Measurements from ENCODE around the gene ANKLE2.

Gene ANKLE2

GRCh38 chr12:132761921-132762583 is 420 bp upstream of the ANKLE2 start (continued):
- TF ChIP-seq ZBTB11 (tag by site-specific recombination; conservative IDR thresholded peaks at IDR 0.05; ENCODE audit: low read depth) (peak; percentile 30; the same call in 1 of the 2 replicates), ZNF704 (tag by site-specific recombination; IDR thresholded peaks at IDR 0.05) (no peak), ZNF10 (tag by site-specific recombination; IDR thresholded peaks at IDR 0.05) (peak; percentile 66; the same call in 1 of the 2 replicates), ZNF639 (tag by site-specific recombination; IDR thresholded peaks at IDR 0.05) (peak; percentile 51; the same call in 1 of the 2 replicates), ELK4 (IDR thresholded peaks at IDR 0.05; ENCODE audit: borderline replicate concordance, low read depth, low read length) (no peak), OVOL3 (tag by site-specific recombination; IDR thresholded peaks at IDR 0.05) (peak; percentile 64; the same call in 1 of the 2 replicates), ZNF184 (tag by site-specific recombination; IDR thresholded peaks at IDR 0.05) (peak; percentile 66; the same call in 1 of the 2 replicates), FEZF1 (tag by site-specific recombination; IDR thresholded peaks at IDR 0.05) (no peak), SP3 (tag by site-specific recombination; IDR thresholded peaks at IDR 0.05) (peak; percentile 40), ZFP3 (tag by site-specific recombination; IDR thresholded peaks at IDR 0.05; ENCODE audit: low read depth) (no peak), AEBP2 (tag by site-specific recombination; IDR thresholded peaks at IDR 0.05; ENCODE audit: borderline replicate concordance) (no peak), GLIS2 (tag by site-specific recombination; IDR thresholded peaks at IDR 0.05) (peak; percentile 95), ZNF202 (tag by site-specific recombination; IDR thresholded peaks at IDR 0.05; ENCODE audit: borderline replicate concordance) (no peak), ZNF350 (tag by site-specific recombination; IDR thresholded peaks at IDR 0.05) (no peak), ZNF521 (tag by site-specific recombination; IDR thresholded peaks at IDR 0.05) (no peak), ZFP69B (tag by site-specific recombination; IDR thresholded peaks at IDR 0.05) (0 out of 2 replicates have a peak, but pooled peaks have one; percentile 62), KLF9 (tag by site-specific recombination; IDR thresholded peaks at IDR 0.05; ENCODE audit: low read depth) (peak; percentile 33; the same call in 1 of the 2 replicates), ZSCAN16 (tag by site-specific recombination; IDR thresholded peaks at IDR 0.05) (0 out of 2 replicates have a peak, but pooled peaks have one; percentile 54), PRDM6 (tag by site-specific recombination; IDR thresholded peaks at IDR 0.05) (no peak), ZNF777 (tag by site-specific recombination; IDR thresholded peaks at IDR 0.05; ENCODE audit: borderline replicate concordance) (0 out of 2 replicates have a peak, but pooled peaks have one; percentile 56), ZNF658 (tag by site-specific recombination; IDR thresholded peaks at IDR 0.05) (no peak), ZNF510 (tag by site-specific recombination; IDR thresholded peaks at IDR 0.05; ENCODE audit: insufficient replicate concordance) (peak; percentile 28), ZNF785 (tag by site-specific recombination; IDR thresholded peaks at IDR 0.05) (no peak), ZNF626 (tag by site-specific recombination; IDR thresholded peaks at IDR 0.05) (no peak), ZNF544 (tag by site-specific recombination; IDR thresholded peaks at IDR 0.05) (no peak)
